SK-N-MC (cell line): Measurements from ENCODE around the gene PRKAR2A.

ENCODE experiments used
- EZH2 ChIP-seq: fragments of 200-600 bp; sonication (generic); IDR thresholded peaks from one replicate; pipeline ENCODE4 v1.6.1; 2017; ENCODE audit warnings: antibody characterized with exemption
- POLR2AphosphoS5 ChIP-seq: IDR thresholded peaks from 2 replicates; pipeline ENCODE4 v1.6.1; 2012; ENCODE audit warnings: mild to moderate bottlenecking, low read depth, low read length, borderline replicate concordance

DNA sequence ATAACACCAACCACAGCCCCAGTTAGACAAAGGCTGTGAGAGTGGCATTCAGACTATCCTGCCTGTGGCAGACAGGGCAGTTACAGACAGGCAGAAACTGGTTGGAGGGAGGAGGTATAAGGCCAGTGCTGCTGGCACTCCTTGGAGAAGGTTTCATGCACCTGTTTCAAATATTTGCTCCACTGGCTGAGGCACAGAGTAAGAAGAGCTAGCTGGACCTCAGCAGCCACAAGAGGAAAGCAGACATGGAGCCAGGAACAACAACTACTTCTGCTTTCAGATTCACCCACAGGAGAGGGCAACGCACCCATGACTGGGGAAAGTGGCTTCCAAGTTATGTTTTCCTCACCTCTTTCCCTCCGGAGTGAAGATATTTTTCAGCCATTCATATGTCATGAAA, 11.5 kb upstream of the PRKAR2A start:
- no peak for TF ChIP-seq EZH2
- no peak for TF ChIP-seq POLR2AphosphoS5
